ENCODE measurements around the gene NEURL1B.

Gene NEURL1B

DNA sequence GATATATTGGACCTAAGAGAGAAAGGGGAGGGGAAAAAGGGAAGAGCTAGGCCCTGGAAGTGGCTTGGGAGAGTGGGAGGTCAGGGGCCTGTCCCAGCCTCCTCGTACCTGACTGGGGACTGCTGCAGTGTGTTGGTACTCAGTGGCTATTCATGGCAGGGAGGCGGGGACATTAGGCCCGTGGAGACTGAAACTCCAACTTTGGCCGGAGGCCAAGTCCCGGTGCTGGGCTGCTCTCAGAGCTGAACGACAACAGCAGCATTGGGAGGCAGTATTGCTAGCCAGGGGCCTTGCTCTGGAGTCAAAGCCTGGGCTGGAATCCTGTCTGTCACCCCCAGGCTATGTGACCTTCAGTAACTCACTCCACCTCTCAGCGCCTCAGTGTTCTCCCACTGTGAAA, 37.8 kb downstream of the NEURL1B start:
- DNase-seq (ENCODE audit: low spot score), result no peak

- DNase-seq (ENCODE audit: low spot score), result no peak
Observed at GRCh38 chr5:172679628-172680212, 38.7 kb downstream of the NEURL1B start.

DNA sequence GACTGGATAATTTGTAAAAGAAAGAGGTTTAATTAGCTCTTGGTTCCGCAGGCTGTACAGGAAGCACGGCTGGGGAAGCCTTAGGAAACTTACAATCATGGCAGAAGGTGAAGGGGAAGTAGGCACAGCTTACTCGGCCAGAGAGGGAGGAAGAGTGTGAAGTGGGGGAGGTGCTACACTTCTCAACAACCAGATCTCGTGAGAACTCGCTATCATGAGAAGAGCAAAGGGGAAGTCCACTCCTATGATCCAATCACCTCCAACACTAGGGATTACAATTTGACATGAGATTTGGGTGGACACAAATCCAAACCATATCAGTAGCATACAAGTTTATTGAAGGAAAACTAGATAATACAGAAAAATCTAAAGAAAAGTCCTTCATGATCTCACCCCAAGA, 39.9 kb downstream of the NEURL1B start:
- no peak for DNase-seq (ENCODE audit: low spot score)

- no peak for DNase-seq (ENCODE audit: low spot score)
Observed at GRCh38 chr5:172681421-172681820, 40.4 kb downstream of the NEURL1B start.

DNA sequence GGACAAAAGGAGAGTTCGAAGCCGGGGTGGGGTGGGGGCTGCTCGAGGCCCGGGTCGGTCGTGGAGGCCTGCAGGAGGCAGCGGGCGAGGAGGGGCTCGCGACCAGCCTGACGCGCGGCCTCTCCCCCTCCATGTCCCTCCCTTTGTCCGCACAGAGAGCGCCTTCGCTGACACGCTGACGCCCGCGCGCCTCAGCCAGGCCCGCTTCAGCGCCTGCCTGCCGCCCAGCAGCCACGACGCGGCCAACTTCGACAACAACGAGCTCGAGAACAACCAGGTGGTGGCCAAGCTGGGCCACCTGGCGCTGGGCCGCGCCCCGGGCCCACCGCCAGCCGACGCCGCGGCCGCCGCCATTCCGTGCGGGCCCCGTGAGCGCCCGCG, 42.2 kb downstream of the NEURL1B start:
- DNase-seq (ENCODE audit: low spot score), result no peak

GRCh38 chr5:172683645-172684471, 42.8 kb downstream of the NEURL1B start:
- DNase-seq (ENCODE audit: low spot score), result no peak

DNA sequence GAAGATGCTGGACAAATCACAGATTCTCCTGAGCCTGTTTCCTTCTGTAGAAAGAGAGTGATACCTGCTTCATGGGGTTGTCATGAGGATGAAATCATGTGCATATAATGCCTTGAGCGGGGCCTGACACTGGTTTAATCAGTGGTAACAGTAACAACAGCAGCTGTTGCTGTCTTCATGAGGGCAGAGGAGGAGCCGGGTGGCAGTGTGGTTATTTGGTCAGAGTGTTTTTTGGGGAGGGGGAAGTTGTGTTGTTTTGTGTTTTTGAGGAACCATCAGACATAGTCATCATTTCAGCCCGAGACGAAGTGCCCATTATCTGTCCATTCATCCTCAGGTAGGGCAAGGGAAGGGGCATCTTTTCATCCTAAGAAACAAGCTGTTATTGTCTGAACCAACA, 44.0 kb downstream of the NEURL1B start:
- DNase-seq (ENCODE audit: low spot score), result no peak

GRCh38 chr5:172686111-172686510, 45.0 kb downstream of the NEURL1B start:
- no peak for DNase-seq (ENCODE audit: low spot score)

- no peak for DNase-seq (ENCODE audit: low spot score)
Observed at GRCh38 chr5:172686539-172687390, 45.7 kb downstream of the NEURL1B start.

DNA sequence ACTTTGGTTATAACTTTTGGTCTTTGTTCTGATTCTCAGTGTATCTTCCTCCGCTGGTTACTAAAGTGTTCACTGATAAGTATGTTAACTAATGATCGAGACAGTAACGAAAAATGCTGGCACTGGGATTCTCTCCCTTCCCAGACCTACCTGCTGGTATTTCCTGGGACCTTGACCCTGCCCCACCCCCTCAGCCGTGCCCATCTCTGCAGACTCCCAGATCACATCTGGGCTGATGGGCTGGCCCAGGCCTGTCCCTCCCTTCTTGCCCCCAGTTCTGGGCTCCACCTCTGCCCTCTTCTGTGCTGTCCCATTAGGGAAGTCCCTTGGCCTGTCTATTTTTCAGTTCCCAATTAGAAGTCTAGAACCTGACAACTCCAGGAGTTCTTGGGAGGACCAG, 46.9 kb downstream of the NEURL1B start:
- no peak for DNase-seq (ENCODE audit: low spot score)

DNA sequence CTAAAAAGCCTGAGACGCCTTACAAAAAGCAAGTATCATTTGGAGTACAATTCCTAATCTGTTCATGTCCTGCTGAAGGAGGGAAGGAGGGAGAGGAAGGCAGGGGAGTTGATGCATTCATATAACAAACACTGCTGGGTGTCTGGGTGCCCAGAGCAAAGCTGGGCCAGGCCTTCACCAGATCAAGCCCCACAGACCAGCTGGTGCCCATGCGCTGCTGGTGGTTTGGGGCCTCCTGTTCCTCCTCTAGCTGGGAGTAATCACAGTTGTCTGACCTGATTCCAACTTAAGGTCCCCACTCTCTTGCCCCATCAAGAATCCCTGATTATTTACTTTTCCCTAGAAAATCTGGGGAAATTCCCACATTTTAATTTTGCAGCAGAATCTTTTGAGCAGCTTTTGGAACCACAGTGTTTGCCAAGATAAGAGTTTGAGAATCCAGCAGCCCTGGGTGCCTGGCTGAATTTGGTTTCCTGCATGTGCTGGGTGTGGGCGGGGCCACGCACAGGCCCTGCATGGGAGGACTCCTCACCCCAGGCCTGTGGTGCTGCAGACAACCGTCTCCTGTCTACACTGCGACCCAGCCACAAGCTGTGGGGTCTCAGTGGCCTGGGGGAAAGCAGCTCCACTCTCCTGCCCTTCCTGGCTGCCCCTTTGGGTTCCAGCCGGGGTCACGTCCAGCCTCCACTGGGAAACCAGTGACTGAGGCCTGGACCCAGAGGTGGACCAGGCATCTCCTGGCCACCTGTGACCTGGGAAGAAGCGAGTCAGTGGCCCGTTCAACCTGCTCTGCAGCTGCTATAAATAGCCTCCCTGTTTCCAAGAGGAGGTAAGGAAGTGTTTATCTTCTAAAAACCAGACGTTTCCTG, 47.5 kb downstream of the NEURL1B start:
- DNase-seq (ENCODE audit: low spot score), result no peak

DNA sequence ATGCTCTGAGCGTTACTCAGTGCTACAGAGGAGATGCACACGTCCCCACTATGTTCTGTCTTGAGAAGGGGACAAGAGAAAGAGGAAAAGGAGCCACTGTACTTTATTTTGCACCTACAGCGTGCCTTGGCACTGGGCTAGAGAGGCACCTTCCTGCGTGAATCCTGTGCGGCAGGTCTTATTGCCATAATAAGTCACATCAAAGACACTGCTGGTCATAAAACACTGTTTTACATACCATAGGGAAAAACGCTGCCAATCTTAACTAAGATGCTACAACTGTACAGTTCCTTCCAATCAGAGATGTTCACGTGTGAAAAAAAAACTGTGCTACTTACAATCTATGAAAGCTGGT, 48.1 kb downstream of the NEURL1B start:
- DNase-seq (ENCODE audit: low spot score), result no peak

- DNase-seq (ENCODE audit: low spot score), result no peak
Observed at GRCh38 chr5:172689801-172690200, 48.7 kb downstream of the NEURL1B start.

DNA sequence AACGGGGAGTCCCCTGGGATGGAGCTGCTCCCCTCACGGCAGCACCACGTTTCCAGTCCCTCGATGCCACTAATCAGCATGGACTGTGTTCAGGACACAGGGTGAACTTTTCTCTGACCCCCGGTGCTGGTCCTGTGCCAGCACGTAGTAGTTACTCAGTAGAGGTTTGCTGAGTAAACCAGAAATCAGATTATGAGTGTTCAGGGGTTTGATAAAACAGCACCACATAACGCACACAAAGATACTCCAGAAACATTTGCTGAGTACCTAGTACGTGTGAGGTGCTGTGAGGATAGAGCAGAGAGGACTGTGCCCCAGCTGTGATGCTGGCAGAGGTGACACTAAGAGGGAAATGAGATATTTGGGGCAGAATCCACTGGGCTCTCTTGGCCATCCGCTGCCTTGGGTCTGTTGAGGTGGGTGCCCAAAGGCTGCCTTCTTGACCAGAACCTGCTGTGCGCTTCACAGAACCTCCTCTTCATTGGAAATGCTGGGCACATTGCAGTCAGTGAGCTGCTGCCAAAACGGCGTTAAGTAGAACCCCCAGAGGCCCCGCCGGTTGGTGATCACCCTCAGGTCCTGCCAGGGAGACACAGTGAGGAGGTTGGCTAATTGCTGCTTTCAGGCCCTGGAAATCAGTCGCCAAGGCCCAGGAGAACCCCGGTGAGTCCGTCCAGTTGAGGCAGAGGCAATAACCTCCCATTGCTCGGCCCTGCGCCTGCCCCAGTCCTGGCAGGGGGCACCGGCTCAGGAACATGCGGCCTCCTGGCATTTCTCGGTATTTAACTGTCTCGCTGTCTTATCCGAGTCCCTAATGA, 49.4 kb downstream of the NEURL1B start:
- DNase-seq (ENCODE audit: low spot score), result no peak

DNA sequence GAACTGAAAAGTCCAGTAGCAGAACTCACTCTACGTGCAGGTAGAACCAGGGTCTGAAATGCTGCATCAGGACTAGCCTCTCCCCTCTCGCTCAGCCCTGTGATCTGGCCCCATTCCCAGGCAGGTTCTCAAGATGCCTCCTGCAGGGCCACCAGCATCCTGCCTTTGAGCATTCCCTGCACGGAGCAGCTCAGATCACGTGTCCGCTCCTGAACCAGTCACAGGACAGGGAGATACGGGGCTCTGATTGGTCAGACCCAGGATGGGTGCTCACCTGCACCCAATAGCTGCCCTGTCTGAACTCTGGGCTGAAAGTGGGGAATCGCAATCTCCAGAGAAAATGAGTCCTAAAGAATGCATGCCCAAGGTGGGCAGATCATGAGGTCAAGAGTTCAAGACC, 50.8 kb downstream of the NEURL1B start:
- DNase-seq (ENCODE audit: low spot score), result no peak

GRCh38 chr5:172692451-172692850, 51.4 kb downstream of the NEURL1B start:
- no peak for DNase-seq (ENCODE audit: low spot score)

DNA sequence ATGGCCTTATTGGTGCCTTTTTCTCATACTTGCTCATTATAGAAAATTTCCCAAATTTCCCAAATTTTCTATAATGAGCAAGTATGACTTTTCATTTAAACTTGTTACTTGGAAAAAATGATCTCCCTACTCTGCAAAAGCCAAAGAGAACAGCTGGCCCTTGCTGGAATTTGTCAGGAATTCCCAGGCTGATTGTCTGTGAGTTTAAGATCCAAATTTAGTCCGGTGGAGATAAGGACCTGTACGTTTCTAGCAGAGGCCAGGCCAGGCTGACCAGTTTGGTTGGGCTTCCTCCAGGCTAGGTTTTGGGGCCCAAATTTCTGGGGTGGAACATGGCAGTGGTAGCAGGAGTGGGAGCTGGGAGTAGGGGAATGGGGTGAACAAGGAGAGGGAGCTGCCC, 51.9 kb downstream of the NEURL1B start:
- no peak for DNase-seq (ENCODE audit: low spot score)

DNA sequence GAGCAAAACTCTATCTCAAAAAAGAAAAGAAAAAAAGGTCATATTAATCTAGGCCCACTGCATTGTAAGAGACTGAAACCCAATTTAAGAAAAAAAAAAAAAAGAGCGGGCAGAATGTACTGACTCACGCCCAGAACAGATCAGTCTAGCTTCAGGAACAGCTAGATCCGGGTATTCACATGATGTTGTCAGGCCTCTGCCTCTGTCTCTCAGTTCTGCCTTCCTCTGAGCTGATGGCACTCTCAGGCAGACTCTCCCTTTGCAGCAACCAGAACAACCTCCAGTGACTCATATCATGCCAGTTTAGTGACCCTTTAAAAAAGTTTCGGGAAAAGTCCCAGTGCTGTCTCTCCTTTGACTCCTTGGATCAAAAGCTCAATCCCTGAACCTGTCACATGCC, 53.0 kb downstream of the NEURL1B start:
- no peak for DNase-seq (ENCODE audit: low spot score)

DNA sequence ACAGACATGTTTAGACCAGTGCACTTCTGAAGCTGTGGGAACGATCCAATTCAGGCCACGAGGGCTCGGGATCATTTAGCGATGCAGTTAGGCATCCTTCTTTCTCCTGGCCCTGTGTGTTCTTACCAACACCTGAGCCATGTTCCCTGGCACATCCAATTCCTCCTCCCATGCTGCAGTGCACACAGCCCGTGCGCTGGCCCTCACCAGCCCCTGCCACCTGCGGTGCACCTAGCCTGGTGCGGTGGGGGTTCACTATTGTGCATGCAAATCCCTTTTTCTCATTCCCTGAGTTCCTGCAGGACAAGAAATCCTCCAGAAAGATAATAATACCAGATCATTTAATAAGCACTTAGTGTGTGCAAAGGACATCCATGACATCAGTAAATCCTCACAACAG, 53.5 kb downstream of the NEURL1B start:
- DNase-seq (ENCODE audit: low spot score), result no peak

DNA sequence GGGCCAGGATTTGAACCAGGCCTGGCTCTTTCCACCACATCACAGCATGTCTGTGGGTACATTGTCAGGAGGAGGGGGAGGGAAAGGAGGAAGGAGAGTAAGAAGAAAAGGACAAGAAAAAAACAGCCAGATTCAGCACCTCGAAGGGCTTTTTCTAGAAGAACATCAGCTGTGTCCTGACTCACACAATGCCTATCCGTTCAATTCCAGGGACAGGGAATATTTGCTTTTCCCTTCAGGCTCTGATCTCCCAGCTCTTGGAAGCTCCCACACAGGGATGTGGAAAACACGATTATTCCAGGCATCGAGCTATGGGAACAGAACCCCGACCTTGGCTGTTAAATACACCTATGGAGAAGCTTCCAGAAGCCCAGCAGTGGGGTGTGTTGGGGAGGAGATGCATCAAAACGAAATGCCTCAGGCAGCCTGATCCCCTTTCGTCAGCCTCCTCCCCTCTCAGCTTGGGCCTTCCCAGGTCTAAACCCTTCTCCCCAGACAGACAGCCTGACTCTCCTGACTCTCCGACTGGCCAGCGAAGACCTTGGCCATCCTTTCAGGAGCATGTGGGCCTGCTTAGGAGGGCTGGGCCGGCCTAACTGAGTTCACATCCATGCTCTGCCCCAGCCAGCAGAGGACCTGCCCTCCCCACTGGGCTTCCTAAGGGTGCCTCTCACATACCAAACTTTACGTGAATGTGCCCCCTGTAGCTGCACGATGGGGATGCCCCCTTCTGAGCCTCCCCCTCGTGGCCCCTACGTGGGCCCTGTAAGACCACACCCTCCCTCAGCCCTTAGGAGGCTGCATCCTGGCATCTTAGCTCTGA, 54.4 kb downstream of the NEURL1B start:
- no peak for DNase-seq (ENCODE audit: low spot score)

Data from hematopoietic multipotent progenitor cell treated with erythropoietin and hydrocortisone succinate and interleukin-3 and kit ligand, for 15 days (in vitro differentiated cells).